ENCODE data around the gene MCM9.

- TF ChIP-seq CTCF (IDR thresholded peaks at IDR 0.05) (no peak), POLR2A (IDR thresholded peaks at IDR 0.05) (no peak)
These were observed 122.0 kb downstream of the MCM9 start for GRCh38 chr6:118812970-118813369.

Measured in heart left ventricle (tissue), 13 donors.